Uterus (tissue), 2 donors: ENCODE results near the gene TMEM181.

Source experiments
- CTCF ChIP-seq, 4 experiments: fragments of 200-600 bp in 2 of 4; fragments of 450-650 bp in 2 of 4; sonication (generic) in 2 of 4; IDR thresholded peaks; one replicate each; pipeline ENCODE4 v1.5.1; 2016 to 2019; ENCODE audit warnings: antibody characterized with exemption in 4 of 4, mild to moderate bottlenecking in 2 of 4, moderate library complexity in 1 of 4
- POLR2A ChIP-seq, 2 donors: fragments of 450-650 bp; IDR thresholded peaks; one replicate each; pipeline ENCODE4 v1.6.1; 2016; ENCODE audit warnings: antibody characterized with exemption in 2 of 2, mild to moderate bottlenecking in 1 of 2, moderate library complexity in 1 of 2

GRCh38 chr6:158596861-158597260 lies 37.0 kb downstream of the TMEM181 start:
- no peak for TF ChIP-seq POLR2A (IDR thresholded peaks at IDR 0.05)
- TF ChIP-seq CTCF (IDR thresholded peaks at IDR 0.05), result no peak
